ENCODE data around the gene BMPR1B. TPM values are rescaled to one million over a fixed set of nuclear protein-coding genes. Genes with fewer than 3 reads are reported as not detected.

BMPR1B gene
- total and polyA plus RNA-seq, 2 of the 8 experiments (the other 6 are each of a cell fraction or from before 2014, with no cell fraction given) = 0.14 to 1.1 TPM

GRCh38 chr4:94744850-94745249, 12.9 kb upstream of the BMPR1B start:
- Histone ChIP-seq H3K9me3 (ENCODE audit: insufficient read depth in 2 of 2, low read depth in 1 of 2, low read length in 1 of 2) (no peaks in the 10 kb centered on the region; a peak in 1 of 4 replicates), H2BK120ac (replicated peaks; ENCODE audit: low read depth, low read length) (no peak overlapping the region), H3K27ac (ENCODE audit: low read depth, low read length) (no peak overlapping the region), H3K4ac (replicated peaks; ENCODE audit: insufficient read length, low read depth, low read length) (no peak overlapping the region), H4K5ac (ENCODE audit: insufficient read length, low read depth, low read length) (no peak overlapping the region), H3K79me1 (ENCODE audit: low read depth, low read length) (no peaks in the 10 kb centered on the region), H2BK12ac (ENCODE audit: low read depth, low read length) (no peak overlapping the region), H4K91ac (replicated peaks; ENCODE audit: insufficient read length, low read length) (no peak overlapping the region), H3K27me3 (replicated peaks in 1 of 4; ENCODE audit: control insufficient read depth in 3 of 4, extremely low read depth in 1 of 4, insufficient read depth in 3 of 4, low read length in 3 of 4) (no peaks in the 10 kb centered on the region), H3K23me2 (ENCODE audit: low read depth, low read length) (no peaks in the 10 kb centered on the region), H3K23ac (ENCODE audit: insufficient read length) (no peak overlapping the region), H3K56ac (replicated peaks; ENCODE audit: insufficient read length, low read depth, low read length) (no peak overlapping the region), H4K20me1 (replicated peaks in 1 of 2; ENCODE audit: control insufficient read depth in 1 of 2, insufficient read depth in 2 of 2, low read length in 2 of 2) (no peaks in the 10 kb centered on the region), H3K79me2 (ENCODE audit: control insufficient read depth in 1 of 2, insufficient read depth in 2 of 2, low read length in 2 of 2) (no peaks in the 10 kb centered on the region), H2AFZ (ENCODE audit: low read length) (no peak overlapping the region), H2BK15ac (ENCODE audit: low read length) (no peak overlapping the region), H2BK5ac (ENCODE audit: low read depth, low read length) (no peak overlapping the region), H3K4me1 (replicated peaks in 1 of 4; ENCODE audit: control insufficient read depth in 3 of 4, insufficient read depth in 4 of 4, low read length in 3 of 4) (peaks cover 0 to 5% (median 1%) of the 10 kb centered on the region in 4 experiments; a peak in 3 of 7 replicates), H3K9ac (replicated peaks in 1 of 4; ENCODE audit: extremely low read depth in 1 of 4, low read depth in 3 of 4, low read length in 3 of 4) (no peak overlapping the region), H3K36me3 (ENCODE audit: control insufficient read depth in 2 of 4, insufficient read depth in 4 of 4, low read length in 3 of 4) (no peaks in the 10 kb centered on the region), H3K4me2 (ENCODE audit: insufficient read depth in 1 of 2, low read depth in 2 of 2, low read length in 2 of 2) (no peak overlapping the region), H2AK5ac (ENCODE audit: low read depth, low read length) (no peak overlapping the region), H3K4me3 (ENCODE audit: extremely low read depth in 1 of 4, insufficient read depth in 2 of 4, low read depth in 3 of 4, low read length in 4 of 4) (no peak overlapping the region), H3K18ac (ENCODE audit: extremely low read depth, low read length) (no peak overlapping the region), H4K8ac (ENCODE audit: extremely low read depth, insufficient read depth, low read length) (no peak overlapping the region), H2BK20ac (ENCODE audit: low read length) (no peak overlapping the region), H3K14ac (ENCODE audit: insufficient read length) (no peak overlapping the region)
- ChIA-PET CTCF (ENCODE audit: partially characterized antibody) (no interaction called here), POLR2A (ENCODE audit: partially characterized antibody) (no interaction called here)
- FAIRE-seq (no peak), DNase-seq (ENCODE audit: low read depth in 1 of 2, low spot score in 2 of 2) (no peak)
- WGBS, 2 experiments (ENCODE audit: extremely low coverage in 1 of 2, insufficient coverage in 1 of 2, insufficient read length in 1 of 2, insufficient replicate concordance in 2 of 2, low coverage in 1 of 2, low lambda C conversion rate in 2 of 2, missing lambda C conversion rate in 1 of 2) = 85% methylated on average over 1 of the region's 1 CpG; no CpG with 5 or more reads in 1 of the 2 experiments
- TF ChIP-seq RXRA (IDR thresholded peaks at IDR 0.05; ENCODE audit: insufficient read depth, low read depth, low read length) (no peak), RFX5 (IDR thresholded peaks at IDR 0.05; ENCODE audit: borderline replicate concordance, low read depth, low read length) (no peak), CREB1 (IDR thresholded peaks at IDR 0.05) (no peak), POLR2AphosphoS5 (IDR thresholded peaks at IDR 0.05; ENCODE audit: low read depth, low read length) (no peak), KDM1A (IDR thresholded peaks at IDR 0.05; ENCODE audit: borderline replicate concordance, low read length) (no peak), SIN3A (conservative IDR thresholded peaks at IDR 0.05 in 1 of 2, IDR thresholded peaks at IDR 0.05 in 1 of 2; ENCODE audit: low read depth in 1 of 2, low read length in 2 of 2) (no peak)

Measured in H1 (cell line).